K562 (cell line): ENCODE data around the gene GRIK5. TPM values are rescaled to one million over a fixed set of nuclear protein-coding genes. Genes with fewer than 3 reads are reported as not detected.

Experiments used
- CBFA2T2 ChIP-seq: fragments of 450-650 bp; conservative IDR thresholded peaks from 2 replicates; pipeline ENCODE4 v1.6.1; 2017; ENCODE audit warnings: mild to moderate bottlenecking
- DACH1 ChIP-seq: fragments of 450-650 bp; IDR thresholded peaks from 2 replicates; pipeline ENCODE4 v1.6.1; 2018; ENCODE audit not compliant: partially characterized antibody
- L3MBTL2 ChIP-seq: fragments of 450-650 bp; IDR thresholded peaks from 2 replicates; pipeline ENCODE4 v1.6.1; 2016; ENCODE audit warnings: mild to moderate bottlenecking, moderate library complexity
- LARP7 ChIP-seq: fragments of 450-650 bp; IDR thresholded peaks from 2 replicates; pipeline ENCODE4 v1.6.1; 2016
- MCM7 ChIP-seq, 2 experiments: fragments of 450-650 bp; IDR thresholded peaks; 2 replicates each; pipeline ENCODE4 v1.6.1; 2016 to 2018
- NFE2 ChIP-seq: IDR thresholded peaks from 2 replicates; pipeline ENCODE4 v1.6.1; 2014; ENCODE audit warnings: antibody characterized with exemption, low read depth
- NR2F6 ChIP-seq: fragments of 450-650 bp; formaldehyde crosslinking; IDR thresholded peaks from 2 replicates; pipeline ENCODE4 v1.4.0; 2020; ENCODE audit warnings: mild to moderate bottlenecking
- NR3C1 ChIP-seq: sonication (generic); formaldehyde crosslinking; IDR thresholded peaks from 2 replicates; pipeline ENCODE4 v1.8.1; 2022; ENCODE audit warnings: missing genetic modification reagents
- PHB2 ChIP-seq: fragments of 450-650 bp; IDR thresholded peaks from 2 replicates; pipeline ENCODE4 v1.6.1; 2017; ENCODE audit warnings: low read depth
- RUNX1 ChIP-seq: sonication (generic); IDR thresholded peaks from 2 replicates; pipeline ENCODE4 v1.6.1; 2016; ENCODE audit warnings: antibody characterized with exemption, low read depth
- TEAD4 ChIP-seq, 2 experiments: sonication (generic) in 1 of 2; formaldehyde crosslinking in 1 of 2; IDR thresholded peaks; 2 replicates each; pipeline versions ENCODE4 v1.6.1 to v1.8.0; 2012 to 2022; ENCODE audit warnings: borderline replicate concordance in 1 of 2, inconsistent platforms in 1 of 2, low read length in 1 of 2, mild to moderate bottlenecking in 1 of 2, missing genetic modification reagents in 1 of 2
- TRIM24 ChIP-seq, 2 experiments: fragments of 450-650 bp; IDR thresholded peaks; 2 replicates each; pipeline ENCODE4 v1.6.1; 2016
- YBX1 ChIP-seq: fragments of 450-650 bp; IDR thresholded peaks from 2 replicates; pipeline ENCODE4 v1.7.1; 2016; ENCODE audit warnings: mild to moderate bottlenecking
- ZNF717 ChIP-seq: fragments of 250-450 bp; sonication (Bioruptor Pico); IDR thresholded peaks from 2 replicates; pipeline ENCODE4 v1.5.0; 2021
- polyA plus RNA-seq, 8 experiments: library from polyadenylated mRNA; depleted of rRNA in 4 of 8; stranded (reverse) in 5 of 8; unstranded in 3 of 8; fragments of >200 nt; fragmentation: Nextera tagmentation in 2 of 8; fragmentation: Illumina TruSeq in 1 of 8; extraction: Ambion mirVana in 2 of 8; extraction: Trizol in 1 of 8; gene quantifications; 2 replicates each; pipeline versions ENCODE4 v1.2.1 to v1.2.3, GENCODE V29; 2011 to 2014; ENCODE audit warnings: inconsistent platforms in 1 of 8, missing spikeins in 1 of 8
- total RNA-seq, 7 experiments: library from RNA; depleted of rRNA in 6 of 7; stranded (reverse); fragments of >200 nt in 6 of 7; fragmentation: Illumina TruSeq in 2 of 7; extraction: Trizol in 2 of 7; gene quantifications; 2 replicates each; pipeline versions ENCODE4 v1.2.1 to v1.2.3, GENCODE V29; 2011 to 2021; ENCODE audit warnings: low replicate concordance in 1 of 7
- TF ChIP-seq, protein P1 (sequence below): fragments of 450-650 bp; IDR thresholded peaks from 2 replicates; pipeline ENCODE4 v1.6.1; 2018; ENCODE audit not compliant: partially characterized antibody
- TF ChIP-seq, protein P2 (sequence below): sonication (generic); formaldehyde crosslinking; IDR thresholded peaks from 2 replicates; pipeline ENCODE4 v1.9.0; 2022; ENCODE audit warnings: mild to moderate bottlenecking, missing genetic modification reagents
- TF ChIP-seq, protein P3 (sequence below): IDR thresholded peaks from 2 replicates; pipeline ENCODE4 v1.6.1; 2014; ENCODE audit warnings: antibody characterized with exemption
- TF ChIP-seq, protein P4 (sequence below): fragments of 450-650 bp; formaldehyde crosslinking; IDR thresholded peaks from 2 replicates; pipeline ENCODE4 v1.4.0; 2020; ENCODE audit warnings: mild to moderate bottlenecking, moderate library complexity
- TF ChIP-seq, protein P5 (sequence below): sonication (generic); formaldehyde crosslinking; IDR thresholded peaks from 2 replicates; pipeline ENCODE4 v1.8.0; 2022; ENCODE audit warnings: mild to moderate bottlenecking, missing genetic modification reagents
- TF ChIP-seq, protein P6 (sequence below), 2 experiments: fragments of 450-650 bp; conservative IDR thresholded peaks; 2 replicates each; pipeline ENCODE4 v1.6.1; 2017; ENCODE audit warnings: mild to moderate bottlenecking in 2 of 2, moderate library complexity in 2 of 2

GRIK5 gene
- total and polyA plus RNA-seq, 9 of the 15 experiments (the other 6 are each of a cell fraction or from before 2014, with no cell fraction given), result 0.04 to 0.55 (median 0.27) TPM; not detected in 2

DNA sequence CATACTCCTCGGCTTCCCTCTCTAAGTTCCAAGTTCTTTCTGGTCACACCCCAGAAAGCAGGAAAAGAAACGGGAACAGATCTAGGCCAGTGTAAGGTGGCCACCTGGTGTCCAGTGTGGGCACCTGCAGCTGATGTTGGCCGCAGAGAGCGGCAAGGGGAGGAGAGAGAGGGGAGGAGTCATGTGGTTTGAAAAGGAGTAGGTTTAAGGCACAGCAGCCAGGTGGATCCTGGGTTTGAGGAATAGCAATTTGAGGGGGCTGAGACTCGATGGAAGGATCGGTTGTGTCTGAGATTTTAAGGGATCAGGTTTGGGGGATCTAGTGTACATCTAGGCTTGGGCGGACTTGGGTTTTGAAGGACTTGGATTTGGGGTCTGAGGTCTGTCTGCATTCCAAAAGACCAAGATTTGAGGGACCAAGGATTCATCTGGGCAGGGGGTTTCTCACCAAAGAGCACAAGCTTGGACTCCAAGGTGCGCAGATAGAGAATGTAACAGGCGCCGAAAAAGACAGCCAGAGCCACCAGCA lies 112.1 kb downstream of the GRIK5 start (continued):
- TF ChIP-seq, protein P1, sequence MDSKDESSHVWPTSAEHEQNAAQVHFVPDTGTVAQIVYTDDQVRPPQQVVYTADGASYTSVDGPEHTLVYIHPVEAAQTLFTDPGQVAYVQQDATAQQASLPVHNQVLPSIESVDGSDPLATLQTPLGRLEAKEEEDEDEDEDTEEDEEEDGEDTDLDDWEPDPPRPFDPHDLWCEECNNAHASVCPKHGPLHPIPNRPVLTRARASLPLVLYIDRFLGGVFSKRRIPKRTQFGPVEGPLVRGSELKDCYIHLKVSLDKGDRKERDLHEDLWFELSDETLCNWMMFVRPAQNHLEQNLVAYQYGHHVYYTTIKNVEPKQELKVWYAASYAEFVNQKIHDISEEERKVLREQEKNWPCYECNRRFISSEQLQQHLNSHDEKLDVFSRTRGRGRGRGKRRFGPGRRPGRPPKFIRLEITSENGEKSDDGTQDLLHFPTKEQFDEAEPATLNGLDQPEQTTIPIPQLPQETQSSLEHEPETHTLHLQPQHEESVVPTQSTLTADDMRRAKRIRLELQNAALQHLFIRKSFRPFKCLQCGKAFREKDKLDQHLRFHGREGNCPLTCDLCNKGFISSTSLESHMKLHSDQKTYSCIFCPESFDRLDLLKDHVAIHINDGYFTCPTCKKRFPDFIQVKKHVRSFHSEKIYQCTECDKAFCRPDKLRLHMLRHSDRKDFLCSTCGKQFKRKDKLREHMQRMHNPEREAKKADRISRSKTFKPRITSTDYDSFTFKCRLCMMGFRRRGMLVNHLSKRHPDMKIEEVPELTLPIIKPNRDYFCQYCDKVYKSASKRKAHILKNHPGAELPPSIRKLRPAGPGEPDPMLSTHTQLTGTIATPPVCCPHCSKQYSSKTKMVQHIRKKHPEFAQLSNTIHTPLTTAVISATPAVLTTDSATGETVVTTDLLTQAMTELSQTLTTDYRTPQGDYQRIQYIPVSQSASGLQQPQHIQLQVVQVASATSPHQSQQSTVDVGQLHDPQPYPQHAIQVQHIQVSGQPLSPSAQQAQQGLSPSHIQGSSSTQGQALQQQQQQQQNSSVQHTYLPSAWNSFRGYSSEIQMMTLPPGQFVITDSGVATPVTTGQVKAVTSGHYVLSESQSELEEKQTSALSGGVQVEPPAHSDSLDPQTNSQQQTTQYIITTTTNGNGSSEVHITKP, result peak; percentile 17
- TF ChIP-seq PHB2 (no peak), L3MBTL2 (peak; percentile 24; the same call in 1 of the 2 replicates), TEAD4 (IDR thresholded peaks at IDR 0.05; ENCODE audit: low read length) (0 out of 2 replicates have a peak, but pooled peaks have one; percentile 27), TEAD4 (CRISPR knock-in tag; IDR thresholded peaks at IDR 0.05; ENCODE audit: borderline replicate concordance) (no peak), NR2F6 (no peak), NFE2 (no peak), DACH1 (peak; percentile 65), TRIM24 (IDR thresholded peaks at IDR 0.05) (no peak), RUNX1 (no peak), YBX1 (no peak), CBFA2T2 (peak; percentile 31), NR3C1 (CRISPR knock-in tag) (no peak), ZNF717 (no peak), LARP7 (0 out of 2 replicates have a peak, but pooled peaks have one; percentile 14), MCM7 (IDR thresholded peaks at IDR 0.05) (no peak)
- TF ChIP-seq, protein P2, sequence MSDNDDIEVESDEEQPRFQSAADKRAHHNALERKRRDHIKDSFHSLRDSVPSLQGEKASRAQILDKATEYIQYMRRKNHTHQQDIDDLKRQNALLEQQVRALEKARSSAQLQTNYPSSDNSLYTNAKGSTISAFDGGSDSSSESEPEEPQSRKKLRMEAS (CRISPR knock-in tag), result 0 out of 2 replicates have a peak, but pooled peaks have one; percentile 37
- TF ChIP-seq, protein P3, sequence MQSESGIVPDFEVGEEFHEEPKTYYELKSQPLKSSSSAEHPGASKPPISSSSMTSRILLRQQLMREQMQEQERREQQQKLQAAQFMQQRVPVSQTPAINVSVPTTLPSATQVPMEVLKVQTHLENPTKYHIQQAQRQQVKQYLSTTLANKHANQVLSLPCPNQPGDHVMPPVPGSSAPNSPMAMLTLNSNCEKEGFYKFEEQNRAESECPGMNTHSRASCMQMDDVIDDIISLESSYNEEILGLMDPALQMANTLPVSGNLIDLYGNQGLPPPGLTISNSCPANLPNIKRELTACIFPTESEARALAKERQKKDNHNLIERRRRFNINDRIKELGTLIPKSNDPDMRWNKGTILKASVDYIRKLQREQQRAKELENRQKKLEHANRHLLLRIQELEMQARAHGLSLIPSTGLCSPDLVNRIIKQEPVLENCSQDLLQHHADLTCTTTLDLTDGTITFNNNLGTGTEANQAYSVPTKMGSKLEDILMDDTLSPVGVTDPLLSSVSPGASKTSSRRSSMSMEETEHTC, result peak; percentile 47; the same call in 1 of the 2 replicates
- TF ChIP-seq, protein P4, sequence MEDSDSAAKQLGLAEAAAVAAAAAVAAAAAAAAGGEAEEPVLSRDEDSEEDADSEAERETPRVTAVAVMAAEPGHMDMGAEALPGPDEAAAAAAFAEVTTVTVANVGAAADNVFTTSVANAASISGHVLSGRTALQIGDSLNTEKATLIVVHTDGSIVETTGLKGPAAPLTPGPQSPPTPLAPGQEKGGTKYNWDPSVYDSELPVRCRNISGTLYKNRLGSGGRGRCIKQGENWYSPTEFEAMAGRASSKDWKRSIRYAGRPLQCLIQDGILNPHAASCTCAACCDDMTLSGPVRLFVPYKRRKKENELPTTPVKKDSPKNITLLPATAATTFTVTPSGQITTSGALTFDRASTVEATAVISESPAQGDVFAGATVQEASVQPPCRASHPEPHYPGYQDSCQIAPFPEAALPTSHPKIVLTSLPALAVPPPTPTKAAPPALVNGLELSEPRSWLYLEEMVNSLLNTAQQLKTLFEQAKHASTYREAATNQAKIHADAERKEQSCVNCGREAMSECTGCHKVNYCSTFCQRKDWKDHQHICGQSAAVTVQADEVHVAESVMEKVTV (CRISPR knock-in tag), result peak; percentile 79
- TF ChIP-seq, protein P5, sequence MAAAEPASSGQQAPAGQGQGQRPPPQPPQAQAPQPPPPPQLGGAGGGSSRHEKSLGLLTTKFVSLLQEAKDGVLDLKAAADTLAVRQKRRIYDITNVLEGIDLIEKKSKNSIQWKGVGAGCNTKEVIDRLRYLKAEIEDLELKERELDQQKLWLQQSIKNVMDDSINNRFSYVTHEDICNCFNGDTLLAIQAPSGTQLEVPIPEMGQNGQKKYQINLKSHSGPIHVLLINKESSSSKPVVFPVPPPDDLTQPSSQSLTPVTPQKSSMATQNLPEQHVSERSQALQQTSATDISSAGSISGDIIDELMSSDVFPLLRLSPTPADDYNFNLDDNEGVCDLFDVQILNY (CRISPR knock-in tag), result no peak
- TF ChIP-seq, protein P6, sequence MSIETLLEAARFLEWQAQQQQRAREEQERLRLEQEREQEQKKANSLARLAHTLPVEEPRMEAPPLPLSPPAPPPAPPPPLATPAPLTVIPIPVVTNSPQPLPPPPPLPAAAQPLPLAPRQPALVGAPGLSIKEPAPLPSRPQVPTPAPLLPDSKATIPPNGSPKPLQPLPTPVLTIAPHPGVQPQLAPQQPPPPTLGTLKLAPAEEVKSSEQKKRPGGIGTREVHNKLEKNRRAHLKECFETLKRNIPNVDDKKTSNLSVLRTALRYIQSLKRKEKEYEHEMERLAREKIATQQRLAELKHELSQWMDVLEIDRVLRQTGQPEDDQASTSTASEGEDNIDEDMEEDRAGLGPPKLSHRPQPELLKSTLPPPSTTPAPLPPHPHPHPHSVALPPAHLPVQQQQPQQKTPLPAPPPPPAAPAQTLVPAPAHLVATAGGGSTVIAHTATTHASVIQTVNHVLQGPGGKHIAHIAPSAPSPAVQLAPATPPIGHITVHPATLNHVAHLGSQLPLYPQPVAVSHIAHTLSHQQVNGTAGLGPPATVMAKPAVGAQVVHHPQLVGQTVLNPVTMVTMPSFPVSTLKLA (conservative IDR thresholded peaks at IDR 0.05), result peak in 1 of 2 experiments; percentile 46; a peak in 2 of 4 replicates
